ENCODE results near the gene GPHN. TPM values are rescaled to one million over a fixed set of nuclear protein-coding genes. Genes with fewer than 3 reads are reported as not detected.

Gene GPHN
- total RNA-seq, 2 donors from 2014 or later, result 13.5 to 18.7 TPM

GRCh38 chr14:67031920-67032774 is 524.2 kb downstream of the GPHN start:
- Histone ChIP-seq H3K27ac (no peak overlapping the region), H3K36me3 (no peaks in the 10 kb centered on the region), H3K4me1 (replicated peaks) (no peaks in the 10 kb centered on the region), H3K9me3 (no peaks in the 10 kb centered on the region), H3K27me3 (replicated peaks; ENCODE audit: insufficient read depth) (no peaks in the 10 kb centered on the region), H3K4me3 (no peak overlapping the region)
- no peak for DNase-seq (ENCODE audit: low spot score)
- 91% methylated on average over 3 of the region's 3 CpGs for WGBS
- intact Hi-C loops (cut with DNase I), result no loop called here
- TF ChIP-seq CTCF (IDR thresholded peaks at IDR 0.05) (no peak), POLR2AphosphoS5 (IDR thresholded peaks at IDR 0.05) (no peak)

GRCh38 chr14:67045440-67045839 is 537.5 kb downstream of the GPHN start:
- Histone ChIP-seq H3K4me1 (replicated peaks) (no peaks in the 10 kb centered on the region), H3K27ac (no peak overlapping the region), H3K36me3 (no peaks in the 10 kb centered on the region), H3K27me3 (replicated peaks; ENCODE audit: insufficient read depth) (no peaks in the 10 kb centered on the region), H3K4me3 (no peak overlapping the region), H3K9me3 (no peaks in the 10 kb centered on the region)
- TF ChIP-seq POLR2A (IDR thresholded peaks at IDR 0.05) (no peak), POLR2AphosphoS5 (IDR thresholded peaks at IDR 0.05) (no peak), CTCF (IDR thresholded peaks at IDR 0.05) (no peak)
- DNase-seq (ENCODE audit: low spot score), result no peak
- intact Hi-C loops (cut with DNase I), result no loop called here

- WGBS, result 97% methylated on average over 5 of the region's 5 CpGs
- Histone ChIP-seq H3K36me3 (no peaks in the 10 kb centered on the region), H3K27me3 (replicated peaks; ENCODE audit: insufficient read depth) (no peaks in the 10 kb centered on the region), H3K9me3 (no peaks in the 10 kb centered on the region), H3K27ac (no peak overlapping the region), H3K4me1 (replicated peaks) (no peaks in the 10 kb centered on the region), H3K4me3 (no peak overlapping the region)
- intact Hi-C loops (cut with DNase I), result no loop called here
- no peak for TF ChIP-seq POLR2A (IDR thresholded peaks at IDR 0.05)
- no peak for TF ChIP-seq POLR2AphosphoS5 (IDR thresholded peaks at IDR 0.05)
- DNase-seq (ENCODE audit: low spot score), result no peak
Observed at GRCh38 chr14:67050896-67051295, 542.9 kb downstream of the GPHN start.

GRCh38 chr14:67056684-67057083 is 548.7 kb downstream of the GPHN start:
- H3K27ac ChIP-seq, result no peak overlapping the region
- no peaks in the 10 kb centered on the region for H3K36me3 ChIP-seq
- DNase-seq (ENCODE audit: low spot score), result no peak
- TF ChIP-seq POLR2AphosphoS5 (IDR thresholded peaks at IDR 0.05), result no peak
- TF ChIP-seq CTCF (IDR thresholded peaks at IDR 0.05), result no peak
- no peak for TF ChIP-seq POLR2A (IDR thresholded peaks at IDR 0.05)
- H3K9me3 ChIP-seq, result no peaks in the 10 kb centered on the region
- no peaks in the 10 kb centered on the region for H3K27me3 ChIP-seq (replicated peaks; ENCODE audit: insufficient read depth)
- H3K4me1 ChIP-seq (replicated peaks), result no peaks in the 10 kb centered on the region
- WGBS, result 97% methylated on average over 20 of the region's 21 CpGs
- intact Hi-C loops (cut with DNase I), result no loop called here
- H3K4me3 ChIP-seq, result no peak overlapping the region

GRCh38 chr14:67059596-67059995 is 551.6 kb downstream of the GPHN start:
- intact Hi-C loops (cut with DNase I), result no loop called here
- Histone ChIP-seq H3K4me1 (replicated peaks) (no peaks in the 10 kb centered on the region), H3K27me3 (replicated peaks; ENCODE audit: insufficient read depth) (no peaks in the 10 kb centered on the region), H3K4me3 (no peak overlapping the region), H3K36me3 (no peaks in the 10 kb centered on the region), H3K27ac (no peak overlapping the region), H3K9me3 (no peaks in the 10 kb centered on the region)
- 50% methylated on average over 3 of the region's 3 CpGs for WGBS
- TF ChIP-seq CTCF (IDR thresholded peaks at IDR 0.05), result no peak
- TF ChIP-seq POLR2AphosphoS5 (IDR thresholded peaks at IDR 0.05), result no peak
- no peak for TF ChIP-seq POLR2A (IDR thresholded peaks at IDR 0.05)
- DNase-seq (ENCODE audit: low spot score), result no peak

Data from prostate gland (tissue), 2 donors.